ENCODE measurements around the gene PLIN3. TPM values are rescaled to one million over a fixed set of nuclear protein-coding genes. Genes with fewer than 3 reads are reported as not detected.

The PLIN3 gene
- total and polyA plus RNA-seq, 9 of the 15 experiments (the other 6 are each of a cell fraction or from before 2014, with no cell fraction given) = 7.5 to 75.6 (median 43.1) TPM

DNA sequence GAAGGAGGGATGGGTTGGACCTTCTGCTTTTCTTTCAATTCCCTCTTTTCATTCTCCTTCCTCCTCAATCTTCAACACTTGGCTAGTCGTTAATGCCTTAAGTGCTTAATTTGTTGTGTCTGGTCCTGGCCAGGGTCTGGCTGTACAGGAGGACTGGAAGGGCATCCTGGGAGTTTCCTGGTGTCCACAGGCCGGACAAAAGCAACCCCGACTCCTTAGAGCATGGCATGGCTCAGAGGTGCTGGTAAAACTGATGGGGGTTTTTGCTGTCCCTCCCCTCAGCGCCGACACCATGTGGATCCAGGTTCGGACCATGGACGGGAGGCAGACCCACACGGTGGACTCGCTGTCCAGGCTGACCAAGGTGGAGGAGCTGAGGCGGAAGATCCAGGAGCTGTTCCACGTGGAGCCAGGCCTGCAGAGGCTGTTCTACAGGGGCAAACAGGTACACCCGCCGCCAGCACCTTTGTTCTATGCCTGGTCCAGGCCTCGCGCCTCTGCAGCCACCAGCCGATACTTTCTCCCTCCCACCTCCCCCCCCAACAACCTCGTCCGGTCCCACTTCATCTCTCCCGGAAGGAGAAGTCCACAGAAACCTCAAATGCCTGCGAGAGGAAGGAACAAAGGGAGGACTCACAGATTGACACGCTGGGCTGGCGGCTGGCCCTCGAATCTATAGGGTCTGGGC is 43.3 kb upstream of the PLIN3 start (continued):
- TF ChIP-seq, protein P1, sequence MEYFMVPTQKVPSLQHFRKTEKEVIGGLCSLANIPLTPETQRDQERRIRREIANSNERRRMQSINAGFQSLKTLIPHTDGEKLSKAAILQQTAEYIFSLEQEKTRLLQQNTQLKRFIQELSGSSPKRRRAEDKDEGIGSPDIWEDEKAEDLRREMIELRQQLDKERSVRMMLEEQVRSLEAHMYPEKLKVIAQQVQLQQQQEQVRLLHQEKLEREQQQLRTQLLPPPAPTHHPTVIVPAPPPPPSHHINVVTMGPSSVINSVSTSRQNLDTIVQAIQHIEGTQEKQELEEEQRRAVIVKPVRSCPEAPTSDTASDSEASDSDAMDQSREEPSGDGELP (CRISPR knock-in tag; IDR thresholded peaks at IDR 0.05; ENCODE audit: borderline replicate concordance) = no peak
- TF ChIP-seq CEBPB (tag; IDR thresholded peaks at IDR 0.05) = no peak
- TF ChIP-seq, protein P2, sequence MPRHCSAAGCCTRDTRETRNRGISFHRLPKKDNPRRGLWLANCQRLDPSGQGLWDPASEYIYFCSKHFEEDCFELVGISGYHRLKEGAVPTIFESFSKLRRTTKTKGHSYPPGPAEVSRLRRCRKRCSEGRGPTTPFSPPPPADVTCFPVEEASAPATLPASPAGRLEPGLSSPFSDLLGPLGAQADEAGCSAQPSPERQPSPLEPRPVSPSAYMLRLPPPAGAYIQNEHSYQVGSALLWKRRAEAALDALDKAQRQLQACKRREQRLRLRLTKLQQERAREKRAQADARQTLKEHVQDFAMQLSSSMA (CRISPR knock-in tag; IDR thresholded peaks at IDR 0.05) = no peak
- TF ChIP-seq, protein P3, sequence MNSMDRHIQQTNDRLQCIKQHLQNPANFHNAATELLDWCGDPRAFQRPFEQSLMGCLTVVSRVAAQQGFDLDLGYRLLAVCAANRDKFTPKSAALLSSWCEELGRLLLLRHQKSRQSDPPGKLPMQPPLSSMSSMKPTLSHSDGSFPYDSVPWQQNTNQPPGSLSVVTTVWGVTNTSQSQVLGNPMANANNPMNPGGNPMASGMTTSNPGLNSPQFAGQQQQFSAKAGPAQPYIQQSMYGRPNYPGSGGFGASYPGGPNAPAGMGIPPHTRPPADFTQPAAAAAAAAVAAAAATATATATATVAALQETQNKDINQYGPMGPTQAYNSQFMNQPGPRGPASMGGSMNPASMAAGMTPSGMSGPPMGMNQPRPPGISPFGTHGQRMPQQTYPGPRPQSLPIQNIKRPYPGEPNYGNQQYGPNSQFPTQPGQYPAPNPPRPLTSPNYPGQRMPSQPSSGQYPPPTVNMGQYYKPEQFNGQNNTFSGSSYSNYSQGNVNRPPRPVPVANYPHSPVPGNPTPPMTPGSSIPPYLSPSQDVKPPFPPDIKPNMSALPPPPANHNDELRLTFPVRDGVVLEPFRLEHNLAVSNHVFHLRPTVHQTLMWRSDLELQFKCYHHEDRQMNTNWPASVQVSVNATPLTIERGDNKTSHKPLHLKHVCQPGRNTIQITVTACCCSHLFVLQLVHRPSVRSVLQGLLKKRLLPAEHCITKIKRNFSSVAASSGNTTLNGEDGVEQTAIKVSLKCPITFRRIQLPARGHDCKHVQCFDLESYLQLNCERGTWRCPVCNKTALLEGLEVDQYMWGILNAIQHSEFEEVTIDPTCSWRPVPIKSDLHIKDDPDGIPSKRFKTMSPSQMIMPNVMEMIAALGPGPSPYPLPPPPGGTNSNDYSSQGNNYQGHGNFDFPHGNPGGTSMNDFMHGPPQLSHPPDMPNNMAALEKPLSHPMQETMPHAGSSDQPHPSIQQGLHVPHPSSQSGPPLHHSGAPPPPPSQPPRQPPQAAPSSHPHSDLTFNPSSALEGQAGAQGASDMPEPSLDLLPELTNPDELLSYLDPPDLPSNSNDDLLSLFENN (IDR thresholded peaks at IDR 0.05; ENCODE audit: low read depth in 2 of 2, low read length in 2 of 2) = no peak
- no peak for TF ChIP-seq PRMT5 (CRISPR knock-in tag; IDR thresholded peaks at IDR 0.05)
- no peak for TF ChIP-seq HNRNPUL1 (IDR thresholded peaks at IDR 0.05; ENCODE audit: low read length)
- TF ChIP-seq, protein P4, sequence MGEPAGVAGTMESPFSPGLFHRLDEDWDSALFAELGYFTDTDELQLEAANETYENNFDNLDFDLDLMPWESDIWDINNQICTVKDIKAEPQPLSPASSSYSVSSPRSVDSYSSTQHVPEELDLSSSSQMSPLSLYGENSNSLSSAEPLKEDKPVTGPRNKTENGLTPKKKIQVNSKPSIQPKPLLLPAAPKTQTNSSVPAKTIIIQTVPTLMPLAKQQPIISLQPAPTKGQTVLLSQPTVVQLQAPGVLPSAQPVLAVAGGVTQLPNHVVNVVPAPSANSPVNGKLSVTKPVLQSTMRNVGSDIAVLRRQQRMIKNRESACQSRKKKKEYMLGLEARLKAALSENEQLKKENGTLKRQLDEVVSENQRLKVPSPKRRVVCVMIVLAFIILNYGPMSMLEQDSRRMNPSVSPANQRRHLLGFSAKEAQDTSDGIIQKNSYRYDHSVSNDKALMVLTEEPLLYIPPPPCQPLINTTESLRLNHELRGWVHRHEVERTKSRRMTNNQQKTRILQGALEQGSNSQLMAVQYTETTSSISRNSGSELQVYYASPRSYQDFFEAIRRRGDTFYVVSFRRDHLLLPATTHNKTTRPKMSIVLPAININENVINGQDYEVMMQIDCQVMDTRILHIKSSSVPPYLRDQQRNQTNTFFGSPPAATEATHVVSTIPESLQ (CRISPR knock-in tag; IDR thresholded peaks at IDR 0.05) = no peak
- TF ChIP-seq ZNF212 (CRISPR knock-in tag; IDR thresholded peaks at IDR 0.05) = no peak
- no peak for TF ChIP-seq IRF2 (CRISPR knock-in tag; IDR thresholded peaks at IDR 0.05)
- no peak for TF ChIP-seq CBX8 (IDR thresholded peaks at IDR 0.05; ENCODE audit: borderline replicate concordance, extremely low read depth, low read depth, low read length, poor library complexity, severe bottlenecking)
- no peak for TF ChIP-seq JUNB (CRISPR knock-in tag; conservative IDR thresholded peaks at IDR 0.05)
- TF ChIP-seq, protein P5, sequence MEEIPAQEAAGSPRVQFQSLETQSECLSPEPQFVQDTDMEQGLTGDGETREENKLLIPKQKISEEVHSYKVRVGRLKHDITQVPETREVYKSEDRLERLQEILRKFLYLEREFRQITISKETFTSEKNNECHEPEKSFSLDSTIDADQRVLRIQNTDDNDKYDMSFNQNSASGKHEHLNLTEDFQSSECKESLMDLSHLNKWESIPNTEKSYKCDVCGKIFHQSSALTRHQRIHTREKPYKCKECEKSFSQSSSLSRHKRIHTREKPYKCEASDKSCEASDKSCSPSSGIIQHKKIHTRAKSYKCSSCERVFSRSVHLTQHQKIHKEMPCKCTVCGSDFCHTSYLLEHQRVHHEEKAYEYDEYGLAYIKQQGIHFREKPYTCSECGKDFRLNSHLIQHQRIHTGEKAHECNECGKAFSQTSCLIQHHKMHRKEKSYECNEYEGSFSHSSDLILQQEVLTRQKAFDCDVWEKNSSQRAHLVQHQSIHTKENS (CRISPR knock-in tag; IDR thresholded peaks at IDR 0.05) = no peak
- TF ChIP-seq, protein P6, sequence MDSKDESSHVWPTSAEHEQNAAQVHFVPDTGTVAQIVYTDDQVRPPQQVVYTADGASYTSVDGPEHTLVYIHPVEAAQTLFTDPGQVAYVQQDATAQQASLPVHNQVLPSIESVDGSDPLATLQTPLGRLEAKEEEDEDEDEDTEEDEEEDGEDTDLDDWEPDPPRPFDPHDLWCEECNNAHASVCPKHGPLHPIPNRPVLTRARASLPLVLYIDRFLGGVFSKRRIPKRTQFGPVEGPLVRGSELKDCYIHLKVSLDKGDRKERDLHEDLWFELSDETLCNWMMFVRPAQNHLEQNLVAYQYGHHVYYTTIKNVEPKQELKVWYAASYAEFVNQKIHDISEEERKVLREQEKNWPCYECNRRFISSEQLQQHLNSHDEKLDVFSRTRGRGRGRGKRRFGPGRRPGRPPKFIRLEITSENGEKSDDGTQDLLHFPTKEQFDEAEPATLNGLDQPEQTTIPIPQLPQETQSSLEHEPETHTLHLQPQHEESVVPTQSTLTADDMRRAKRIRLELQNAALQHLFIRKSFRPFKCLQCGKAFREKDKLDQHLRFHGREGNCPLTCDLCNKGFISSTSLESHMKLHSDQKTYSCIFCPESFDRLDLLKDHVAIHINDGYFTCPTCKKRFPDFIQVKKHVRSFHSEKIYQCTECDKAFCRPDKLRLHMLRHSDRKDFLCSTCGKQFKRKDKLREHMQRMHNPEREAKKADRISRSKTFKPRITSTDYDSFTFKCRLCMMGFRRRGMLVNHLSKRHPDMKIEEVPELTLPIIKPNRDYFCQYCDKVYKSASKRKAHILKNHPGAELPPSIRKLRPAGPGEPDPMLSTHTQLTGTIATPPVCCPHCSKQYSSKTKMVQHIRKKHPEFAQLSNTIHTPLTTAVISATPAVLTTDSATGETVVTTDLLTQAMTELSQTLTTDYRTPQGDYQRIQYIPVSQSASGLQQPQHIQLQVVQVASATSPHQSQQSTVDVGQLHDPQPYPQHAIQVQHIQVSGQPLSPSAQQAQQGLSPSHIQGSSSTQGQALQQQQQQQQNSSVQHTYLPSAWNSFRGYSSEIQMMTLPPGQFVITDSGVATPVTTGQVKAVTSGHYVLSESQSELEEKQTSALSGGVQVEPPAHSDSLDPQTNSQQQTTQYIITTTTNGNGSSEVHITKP (IDR thresholded peaks at IDR 0.05; ENCODE audit: partially characterized antibody) = peak; percentile 30
- TF ChIP-seq NUFIP1 (IDR thresholded peaks at IDR 0.05; ENCODE audit: partially characterized antibody) = no peak
- TF ChIP-seq STAT5A (IDR thresholded peaks at IDR 0.05; ENCODE audit: borderline replicate concordance, low read length) = no peak

Data from K562 (cell line).